ENCODE results near the gene KLKB1. TPM values are rescaled to one million over a fixed set of nuclear protein-coding genes. Genes with fewer than 3 reads are reported as not detected.

The KLKB1 gene
- total RNA-seq, 2 experiments from 2014 or later: not detected

DNA sequence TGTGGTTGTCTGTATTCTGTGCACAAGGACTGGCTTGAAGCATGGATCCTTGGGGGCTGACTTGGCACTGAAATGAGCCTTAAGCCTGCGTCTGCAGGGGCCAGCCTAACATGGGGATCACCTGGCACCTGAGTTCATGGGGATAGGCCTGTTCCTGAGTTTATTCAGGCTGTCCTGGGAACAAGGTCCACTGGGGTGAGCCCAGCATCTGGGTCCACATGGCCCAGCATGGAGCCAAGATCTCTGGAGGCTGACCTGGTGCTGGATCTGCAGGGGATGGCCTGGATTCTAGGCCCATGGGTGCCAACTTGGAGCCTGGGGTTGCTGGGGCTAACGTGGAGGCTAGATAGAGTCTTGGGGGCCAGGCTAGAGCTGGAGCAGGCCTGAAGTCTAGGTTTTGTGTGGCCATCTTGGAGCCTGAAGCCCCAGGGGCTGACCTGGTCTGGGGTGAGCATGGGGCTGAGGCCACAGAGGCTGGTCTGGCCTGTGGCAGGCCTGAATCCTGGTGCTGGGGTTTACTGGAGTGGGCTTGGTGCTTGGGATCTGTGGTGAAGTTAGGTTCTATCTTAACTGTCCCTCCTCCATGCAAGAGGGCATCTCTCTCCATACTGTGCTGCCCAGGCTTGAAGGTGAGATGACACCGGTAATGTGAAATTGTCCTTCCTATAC lies 652 bp upstream of the KLKB1 start:
- Histone ChIP-seq H2AFZ (ENCODE audit: low read length) (no peak overlapping the region), H3K27ac (ENCODE audit: low read depth, low read length, poor library complexity, severe bottlenecking) (no peak overlapping the region), H3K4me3 (ENCODE audit: low read depth, low read length, poor library complexity, severe bottlenecking) (no peak overlapping the region), H3K79me2 (ENCODE audit: insufficient read depth, low read depth, low read length) (no peaks in the 10 kb centered on the region), H4K20me1 (ENCODE audit: insufficient read depth, low read length) (no peaks in the 10 kb centered on the region), H3K4me1 (ENCODE audit: insufficient read depth, low read length, poor library complexity, severe bottlenecking) (no peaks in the 10 kb centered on the region), H3K36me3 (ENCODE audit: insufficient read depth, low read length) (no peaks in the 10 kb centered on the region), H3K4me2 (ENCODE audit: low read length) (no peak overlapping the region), H3K9me3 (ENCODE audit: low read length) (0 out of 2 replicates have a peak, but pooled peaks cover 6% of the 10 kb centered on the region), H3K9me2 (ENCODE audit: insufficient read depth, low read length) (no peaks in the 10 kb centered on the region)
- POLR2A ChIA-PET: no interaction called here
- BruUV-seq (replicated peaks): no TSS peak
- CTCF ChIA-PET (ENCODE audit: unreplicated experiment): no interaction called here
- intact Hi-C loops (cut with micrococcal nuclease; ENCODE audit: unreplicated experiment): no loop called here
- DNase-seq (ENCODE audit: low spot score): no peak
- TF ChIP-seq EZH2phosphoT487 (IDR thresholded peaks at IDR 0.05; ENCODE audit: borderline replicate concordance, low read depth, low read length): no peak
- TF ChIP-seq, protein P1, sequence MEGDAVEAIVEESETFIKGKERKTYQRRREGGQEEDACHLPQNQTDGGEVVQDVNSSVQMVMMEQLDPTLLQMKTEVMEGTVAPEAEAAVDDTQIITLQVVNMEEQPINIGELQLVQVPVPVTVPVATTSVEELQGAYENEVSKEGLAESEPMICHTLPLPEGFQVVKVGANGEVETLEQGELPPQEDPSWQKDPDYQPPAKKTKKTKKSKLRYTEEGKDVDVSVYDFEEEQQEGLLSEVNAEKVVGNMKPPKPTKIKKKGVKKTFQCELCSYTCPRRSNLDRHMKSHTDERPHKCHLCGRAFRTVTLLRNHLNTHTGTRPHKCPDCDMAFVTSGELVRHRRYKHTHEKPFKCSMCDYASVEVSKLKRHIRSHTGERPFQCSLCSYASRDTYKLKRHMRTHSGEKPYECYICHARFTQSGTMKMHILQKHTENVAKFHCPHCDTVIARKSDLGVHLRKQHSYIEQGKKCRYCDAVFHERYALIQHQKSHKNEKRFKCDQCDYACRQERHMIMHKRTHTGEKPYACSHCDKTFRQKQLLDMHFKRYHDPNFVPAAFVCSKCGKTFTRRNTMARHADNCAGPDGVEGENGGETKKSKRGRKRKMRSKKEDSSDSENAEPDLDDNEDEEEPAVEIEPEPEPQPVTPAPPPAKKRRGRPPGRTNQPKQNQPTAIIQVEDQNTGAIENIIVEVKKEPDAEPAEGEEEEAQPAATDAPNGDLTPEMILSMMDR (conservative IDR thresholded peaks at IDR 0.05; ENCODE audit: low read length): no peak

DNA sequence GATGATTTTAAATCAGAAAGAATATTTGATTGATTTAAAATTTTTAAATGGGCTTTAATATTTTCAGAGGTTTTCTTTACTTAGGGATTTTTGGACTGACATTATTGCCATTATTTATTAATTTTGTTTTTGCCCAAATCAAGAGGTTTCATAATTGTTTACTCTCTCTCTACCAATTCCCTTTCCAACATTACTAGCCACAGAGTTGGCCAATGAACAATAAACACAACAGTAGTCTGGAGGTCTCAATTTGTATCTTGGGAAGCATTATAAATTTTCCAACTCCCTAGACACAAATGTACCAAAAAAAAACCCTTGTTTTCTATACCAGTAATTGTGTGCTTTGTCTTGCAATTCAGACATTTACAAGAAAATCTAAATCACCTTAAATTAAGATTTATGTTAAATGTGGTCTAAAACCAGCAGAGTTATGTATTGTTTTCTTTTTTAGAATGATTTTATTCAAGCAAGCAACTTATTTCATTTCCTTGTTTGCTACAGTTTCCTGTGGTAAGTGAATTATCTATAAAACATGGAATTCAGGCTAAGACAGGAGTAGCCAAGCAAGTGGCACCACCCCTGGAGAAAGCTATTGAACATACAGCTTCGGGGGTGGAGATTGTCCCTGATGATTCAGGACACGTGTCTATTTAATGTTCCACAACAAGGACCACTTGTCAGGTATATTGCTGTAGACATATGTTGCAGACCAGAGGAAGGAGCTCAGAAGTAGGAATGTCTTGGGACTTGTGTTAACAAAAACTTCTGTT lies 622 bp downstream of the KLKB1 start:
- Histone ChIP-seq H3K4me3 (ENCODE audit: low read depth, low read length, poor library complexity, severe bottlenecking) (no peak overlapping the region), H3K9me3 (ENCODE audit: low read length) (0 out of 2 replicates have a peak, but pooled peaks cover 6% of the 10 kb centered on the region), H2AFZ (ENCODE audit: low read length) (no peak overlapping the region), H3K4me1 (ENCODE audit: insufficient read depth, low read length, poor library complexity, severe bottlenecking) (no peaks in the 10 kb centered on the region), H3K36me3 (ENCODE audit: insufficient read depth, low read length) (no peaks in the 10 kb centered on the region), H3K9me2 (ENCODE audit: insufficient read depth, low read length) (no peaks in the 10 kb centered on the region), H3K79me2 (ENCODE audit: insufficient read depth, low read depth, low read length) (no peaks in the 10 kb centered on the region), H3K4me2 (ENCODE audit: low read length) (no peak overlapping the region), H4K20me1 (ENCODE audit: insufficient read depth, low read length) (no peaks in the 10 kb centered on the region), H3K27ac (ENCODE audit: low read depth, low read length, poor library complexity, severe bottlenecking) (no peak overlapping the region)
- no TSS peak for BruUV-seq (replicated peaks)
- TF ChIP-seq, protein P1 (conservative IDR thresholded peaks at IDR 0.05; ENCODE audit: low read length): no peak
- TF ChIP-seq EZH2phosphoT487 (IDR thresholded peaks at IDR 0.05; ENCODE audit: borderline replicate concordance, low read depth, low read length): no peak
- DNase-seq (ENCODE audit: low spot score): no peak
- CTCF ChIA-PET (ENCODE audit: unreplicated experiment): no interaction called here
- POLR2A ChIA-PET: no interaction called here
- intact Hi-C loops (cut with micrococcal nuclease; ENCODE audit: unreplicated experiment): no loop called here

DNA sequence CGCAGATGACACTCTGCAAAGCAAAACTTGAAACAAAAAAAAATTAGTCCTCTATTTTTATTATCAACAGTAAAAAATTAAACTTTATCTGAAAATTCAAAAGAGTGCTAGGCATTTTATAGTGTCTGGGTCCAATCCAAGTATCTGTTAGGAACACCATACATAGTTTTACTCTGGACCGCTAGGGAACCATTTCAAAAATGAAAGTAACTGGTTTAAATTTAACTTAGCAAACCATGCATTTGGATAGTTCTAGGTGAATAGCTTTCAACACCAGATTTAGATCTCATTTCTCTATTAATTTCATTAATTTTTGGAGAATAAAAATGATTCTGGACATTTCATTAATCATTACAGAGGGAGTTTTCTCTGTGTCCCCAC lies 1.2 kb downstream of the KLKB1 start:
- BruUV-seq (replicated peaks): no TSS peak
- ChIA-PET CTCF (ENCODE audit: unreplicated experiment) (no interaction called here), POLR2A (no interaction called here)
- Histone ChIP-seq H3K9me2 (ENCODE audit: insufficient read depth, low read length) (no peaks in the 10 kb centered on the region), H3K27ac (ENCODE audit: low read depth, low read length, poor library complexity, severe bottlenecking) (no peak overlapping the region), H3K4me2 (ENCODE audit: low read length) (no peak overlapping the region), H3K4me3 (ENCODE audit: low read depth, low read length, poor library complexity, severe bottlenecking) (no peak overlapping the region), H2AFZ (ENCODE audit: low read length) (no peak overlapping the region), H3K9me3 (ENCODE audit: low read length) (0 out of 2 replicates have a peak, but pooled peaks cover 6% of the 10 kb centered on the region), H4K20me1 (ENCODE audit: insufficient read depth, low read length) (no peaks in the 10 kb centered on the region), H3K36me3 (ENCODE audit: insufficient read depth, low read length) (no peaks in the 10 kb centered on the region), H3K4me1 (ENCODE audit: insufficient read depth, low read length, poor library complexity, severe bottlenecking) (no peaks in the 10 kb centered on the region), H3K79me2 (ENCODE audit: insufficient read depth, low read depth, low read length) (no peaks in the 10 kb centered on the region)
- no peak for DNase-seq (ENCODE audit: low spot score)
- intact Hi-C loops (cut with micrococcal nuclease; ENCODE audit: unreplicated experiment): no loop called here
- no peak for TF ChIP-seq EZH2phosphoT487 (IDR thresholded peaks at IDR 0.05; ENCODE audit: borderline replicate concordance, low read depth, low read length)
- TF ChIP-seq, protein P1 (conservative IDR thresholded peaks at IDR 0.05; ENCODE audit: low read length): no peak

All from OCI-LY7 (cell line).